GM18907 (cell line): ENCODE results near the gene NINJ2.

Experiments
- ATAC-seq: cut with Tn5 transposase; IDR thresholded peaks from one replicate; pipeline ENCODE4 v1.9.1; 2021; ENCODE audit warnings: mild to moderate bottlenecking, moderate library complexity; ENCODE audit not compliant: unreplicated experiment

The NINJ2 gene

GRCh38 chr12:571795-572531, 91.3 kb downstream of the NINJ2 start:
- ATAC-seq: no peak

GRCh38 chr12:570921-571794, 92.1 kb downstream of the NINJ2 start:
- ATAC-seq: no peak

DNA sequence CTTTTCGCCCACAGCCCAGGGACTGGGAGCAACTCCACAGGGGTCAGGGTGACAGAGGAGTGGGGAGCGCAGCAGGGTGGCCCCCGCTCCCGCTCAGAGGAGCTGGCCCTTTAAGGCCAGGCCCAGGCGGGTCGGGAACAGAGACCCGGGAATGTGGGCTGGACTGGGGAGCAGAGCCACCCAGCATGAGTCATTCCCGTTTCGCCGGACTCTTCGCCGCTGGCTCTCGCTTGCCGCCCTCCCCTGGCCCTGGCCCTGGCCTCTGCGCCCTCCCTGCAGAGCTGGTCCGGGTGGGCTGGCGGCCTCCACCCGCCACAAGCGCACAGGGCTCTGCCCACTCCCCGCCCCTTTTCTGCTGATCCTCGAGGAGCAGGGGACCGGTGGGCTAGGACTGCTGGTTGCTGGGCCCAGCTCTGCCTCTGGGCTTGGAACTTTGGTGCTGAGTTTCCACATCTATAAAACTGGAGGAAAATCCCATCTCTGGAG, 92.8 kb downstream of the NINJ2 start:
- no peak for ATAC-seq

DNA sequence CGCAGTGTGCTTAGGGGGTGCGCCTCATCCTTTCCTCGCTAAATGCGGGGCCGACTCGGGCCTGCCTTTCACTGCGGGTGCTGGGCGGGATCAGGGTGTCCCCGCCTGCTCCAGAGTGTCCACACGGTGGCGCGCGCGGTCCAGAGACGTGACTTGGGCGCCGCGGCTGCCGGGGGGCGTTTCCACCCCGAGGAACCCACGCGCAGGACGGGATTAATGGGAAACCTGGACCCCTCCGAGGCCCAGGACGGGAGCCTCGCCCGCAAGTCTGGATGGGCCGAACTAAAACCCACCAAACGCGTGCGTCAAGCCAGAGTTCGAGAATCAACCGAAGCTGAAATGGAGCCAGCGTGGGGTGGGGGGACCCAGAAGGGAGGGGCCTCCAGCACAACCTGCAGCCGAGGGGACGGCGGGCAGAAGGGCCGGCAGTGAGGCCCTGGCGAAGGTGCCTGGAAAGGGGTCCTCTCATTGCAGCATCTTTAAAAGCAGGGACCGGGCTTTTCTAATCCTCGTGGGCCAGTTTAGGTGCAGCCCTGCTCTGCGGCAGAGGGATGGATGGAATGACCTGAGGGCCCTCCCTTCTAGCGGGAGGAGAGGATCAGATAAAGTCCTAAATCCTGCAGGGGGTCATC, 93.3 kb downstream of the NINJ2 start:
- peak; percentile 57 for ATAC-seq

- ATAC-seq: no peak
These were observed 94.1 kb downstream of the NINJ2 start for GRCh38 chr12:569091-569676.

DNA sequence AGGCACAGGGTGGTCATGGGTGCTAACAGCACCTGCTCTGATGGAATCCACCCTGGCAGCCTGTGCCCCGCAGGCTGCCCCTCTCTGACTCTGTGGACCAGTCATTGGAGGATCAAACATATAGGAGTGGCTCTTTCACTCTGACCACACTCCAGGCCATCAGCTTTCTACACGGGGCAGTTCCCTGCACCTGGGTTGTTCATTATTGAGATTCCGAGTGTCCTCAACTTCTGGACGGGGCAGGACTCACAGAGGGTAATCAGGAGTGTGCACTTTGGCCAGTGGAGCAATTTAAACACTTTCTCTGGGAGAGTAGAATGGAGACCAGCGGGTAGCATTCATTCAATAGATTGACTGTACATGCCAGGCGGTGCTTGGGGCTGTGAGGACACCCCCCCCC, 94.8 kb downstream of the NINJ2 start:
- no peak for ATAC-seq

- no peak for ATAC-seq
These were observed 97.6 kb downstream of the NINJ2 start for GRCh38 chr12:565589-566105.

- ATAC-seq: no peak
These were observed 98.1 kb downstream of the NINJ2 start for GRCh38 chr12:565161-565560.

DNA sequence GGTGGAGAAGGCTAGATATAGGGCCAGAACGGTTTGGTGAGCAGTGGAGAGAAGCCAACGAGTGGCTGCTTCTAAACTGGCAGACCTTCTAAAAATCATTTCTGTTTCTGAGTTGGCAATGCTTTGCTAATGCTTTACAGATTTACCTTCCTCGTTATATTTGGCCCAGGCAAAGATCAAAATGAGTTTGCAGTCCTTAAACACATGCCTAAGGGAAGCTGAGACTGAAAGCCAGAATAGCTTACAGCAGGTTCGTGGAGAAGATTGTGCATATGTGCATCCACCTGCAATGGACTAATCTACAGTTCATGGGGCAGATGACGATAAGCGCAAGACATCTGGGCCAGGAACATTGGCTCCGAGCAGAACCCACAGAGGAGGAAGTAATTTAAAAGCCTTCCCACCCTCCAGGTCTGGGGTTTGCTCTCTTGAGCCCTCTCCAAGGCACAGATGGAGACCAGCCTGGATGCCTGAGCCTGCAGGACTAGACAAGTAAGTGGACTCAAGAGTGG, 99.4 kb downstream of the NINJ2 start:
- no peak for ATAC-seq

DNA sequence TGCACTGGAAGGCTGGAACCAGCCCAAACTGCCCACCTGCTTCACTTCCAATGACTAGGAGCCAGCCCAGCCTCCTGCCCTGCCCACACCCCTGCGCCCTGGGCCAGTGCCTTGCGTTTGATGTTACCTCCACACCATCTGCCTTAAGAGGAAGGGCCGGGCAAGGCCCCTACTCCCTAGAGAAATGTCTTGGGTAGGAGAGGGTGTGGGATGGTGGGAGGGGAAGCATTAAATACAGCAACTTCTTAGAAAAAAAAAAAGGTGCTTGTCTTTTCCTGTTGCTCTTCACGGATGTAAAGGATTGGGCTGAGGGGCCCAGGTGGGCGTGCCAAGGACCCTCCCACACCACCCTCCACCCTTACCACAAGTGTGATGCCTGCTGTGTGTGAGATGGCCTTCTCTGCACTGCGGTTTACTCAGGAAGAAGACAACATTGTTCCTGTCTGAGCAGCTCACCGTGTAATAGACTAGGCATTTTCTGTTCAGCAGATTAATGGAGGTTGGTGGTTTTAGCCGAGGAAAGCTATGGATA, 99.9 kb downstream of the NINJ2 start:
- ATAC-seq: no peak

- no peak for ATAC-seq
These were observed 100.6 kb downstream of the NINJ2 start for GRCh38 chr12:562634-563033.

GRCh38 chr12:561908-562593, 101.2 kb downstream of the NINJ2 start:
- no peak for ATAC-seq

GRCh38 chr12:561391-561705, 101.9 kb downstream of the NINJ2 start:
- no peak for ATAC-seq

DNA sequence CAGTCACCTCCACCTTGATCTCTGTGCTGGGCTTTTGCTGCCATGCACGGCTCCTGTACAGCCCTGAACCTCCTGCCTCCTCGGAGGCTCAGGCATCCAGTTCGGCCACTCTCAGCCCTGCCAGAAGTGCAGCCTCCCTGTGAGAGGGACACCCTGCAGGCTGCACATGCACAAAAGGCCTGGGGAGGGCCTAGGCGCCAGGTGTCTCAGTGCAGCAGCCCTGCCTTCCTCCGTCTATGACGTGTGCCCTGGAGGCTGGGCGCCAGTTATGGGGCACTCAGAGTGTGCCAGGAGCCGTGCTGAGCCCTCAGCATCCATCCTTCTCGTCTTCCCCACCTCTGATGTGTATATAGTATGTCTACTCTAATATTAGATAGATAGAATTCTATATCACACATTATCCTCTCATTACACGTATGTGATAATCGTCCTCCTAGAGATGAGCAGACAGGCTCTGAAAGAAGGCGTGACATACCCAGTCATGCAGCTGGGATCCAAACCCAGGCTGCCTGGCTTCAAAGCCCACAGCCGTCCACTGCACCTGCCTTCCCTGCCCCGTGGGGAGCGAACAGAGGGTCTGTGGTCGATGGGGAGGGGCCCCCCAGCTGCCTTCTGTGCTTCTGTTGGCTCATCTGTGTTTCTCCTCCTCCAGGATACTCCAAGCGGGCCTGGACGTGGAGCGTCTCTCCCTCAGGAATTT, 102.4 kb downstream of the NINJ2 start:
- no peak for ATAC-seq

GRCh38 chr12:559906-560455, 103.3 kb downstream of the NINJ2 start:
- no peak for ATAC-seq

- ATAC-seq: no peak
These were observed 103.9 kb downstream of the NINJ2 start for GRCh38 chr12:559208-559905.

- ATAC-seq: no peak
These were observed 104.7 kb downstream of the NINJ2 start for GRCh38 chr12:558580-558979.

GRCh38 chr12:556498-556897, 106.7 kb downstream of the NINJ2 start:
- no peak for ATAC-seq

GRCh38 chr12:554001-554285, 109.3 kb downstream of the NINJ2 start:
- ATAC-seq: no peak
